Endothelial cell of umbilical vein (primary cell): ENCODE measurements around the gene ZNF548.

ENCODE experiments used
- CTCF ChIP-seq, 2 donors: IDR thresholded peaks; 1 replicate in 1 of 2; 2 replicates in 1 of 2; pipeline ENCODE4 v1.5.1; 2011; ENCODE audit warnings: low read length in 2 of 2, mild to moderate bottlenecking in 2 of 2, moderate library complexity in 2 of 2, control low read depth in 1 of 2, inconsistent platforms in 1 of 2, low read depth in 1 of 2; ENCODE audit not compliant: insufficient read depth in 1 of 2; ENCODE audit errors: extremely low read depth in 1 of 2
- EZH2 ChIP-seq: IDR thresholded peaks from 2 replicates; pipeline ENCODE4 v1.6.1; 2012; ENCODE audit warnings: borderline replicate concordance, low read depth, mild to moderate bottlenecking, moderate library complexity, low read length, inconsistent platforms; ENCODE audit not compliant: severe bottlenecking
- FOS ChIP-seq: IDR thresholded peaks from 2 replicates; pipeline ENCODE4 v1.6.1; 2011; ENCODE audit warnings: mild to moderate bottlenecking, low read length, moderate library complexity, borderline replicate concordance; ENCODE audit not compliant: insufficient read depth
- GATA2 ChIP-seq: IDR thresholded peaks from 2 replicates; pipeline ENCODE4 v1.7.0; 2011; ENCODE audit warnings: low read depth, mild to moderate bottlenecking, moderate library complexity, mixed read lengths, low read length; ENCODE audit not compliant: insufficient read length, insufficient read depth
- MAX ChIP-seq: IDR thresholded peaks from 2 replicates; pipeline ENCODE4 v1.6.1; 2011; ENCODE audit not compliant: insufficient read depth, insufficient read length
- MYC ChIP-seq: IDR thresholded peaks from one replicate; pipeline ENCODE4 v1.6.1; 2011; ENCODE audit warnings: mild to moderate bottlenecking, low read depth, low read length
- POLR2A ChIP-seq: IDR thresholded peaks from 2 replicates; pipeline ENCODE4 v1.6.1; 2012; ENCODE audit warnings: low read depth, mild to moderate bottlenecking, control low read depth, low read length

GRCh38 chr19:57362419-57362818, 27.2 kb upstream of the ZNF548 start:
- TF ChIP-seq CTCF (IDR thresholded peaks at IDR 0.05; ENCODE audit: extremely low read depth in 1 of 2, insufficient read depth in 1 of 2, low read depth in 1 of 2, low read length in 2 of 2) = no peak
- no peak for TF ChIP-seq FOS
- TF ChIP-seq POLR2A = no peak
- TF ChIP-seq EZH2 = no peak
- no peak for TF ChIP-seq GATA2
- TF ChIP-seq MAX = no peak
- TF ChIP-seq MYC = no peak
